ENCODE measurements around the gene GLS. TPM values are rescaled to one million over a fixed set of nuclear protein-coding genes. Genes with fewer than 3 reads are reported as not detected.

Gene GLS
- total RNA-seq, 1 donor from 2014 or later, result 10.2 TPM

DNA sequence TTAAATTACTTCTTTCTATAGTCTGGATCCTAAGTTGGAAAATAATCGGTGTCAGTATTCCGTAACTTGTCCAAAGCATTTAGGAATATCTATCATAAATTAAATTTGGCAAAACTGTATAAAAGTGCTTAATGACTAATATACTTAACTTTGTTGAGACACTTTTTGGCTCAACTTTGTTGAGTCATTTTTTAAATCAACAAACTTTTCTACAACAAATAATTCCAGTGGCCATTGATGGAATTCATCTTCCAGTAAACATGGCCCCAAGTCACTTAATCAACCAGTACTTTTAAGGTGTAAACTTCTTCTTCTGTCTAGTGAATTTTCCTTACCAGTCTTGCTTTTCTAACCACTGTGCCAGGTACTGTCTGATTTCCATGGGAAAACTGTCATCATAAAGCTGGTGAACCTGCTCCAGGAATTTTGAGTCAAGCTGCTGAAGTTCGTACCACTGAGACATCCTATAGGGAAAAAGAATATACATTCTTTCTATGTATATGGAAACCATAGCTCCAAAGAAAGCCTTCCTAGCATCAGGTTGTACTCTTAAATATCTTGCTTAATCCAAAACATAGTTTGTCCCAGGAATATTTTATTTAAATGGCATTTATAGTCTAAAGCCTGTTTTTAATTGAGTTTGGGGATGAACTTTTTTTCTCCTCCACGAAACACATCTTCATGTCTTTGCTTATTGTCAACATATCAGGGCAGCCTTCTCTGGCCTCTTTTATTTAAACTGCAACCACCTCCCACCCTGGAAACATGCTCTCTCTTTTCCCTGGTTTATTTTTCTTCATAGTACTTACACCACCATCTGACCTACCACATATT lies 129.1 kb downstream of the GLS start:
- ATAC-seq, result no peak
- no peak for DNase-seq (ENCODE audit: low spot score)

GRCh38 chr2:191010887-191011885 lies 130.6 kb downstream of the GLS start:
- no peak for DNase-seq (ENCODE audit: low spot score)
- ATAC-seq, result no peak

GRCh38 chr2:191012346-191012745 lies 131.7 kb downstream of the GLS start:
- no peak for ATAC-seq

DNA sequence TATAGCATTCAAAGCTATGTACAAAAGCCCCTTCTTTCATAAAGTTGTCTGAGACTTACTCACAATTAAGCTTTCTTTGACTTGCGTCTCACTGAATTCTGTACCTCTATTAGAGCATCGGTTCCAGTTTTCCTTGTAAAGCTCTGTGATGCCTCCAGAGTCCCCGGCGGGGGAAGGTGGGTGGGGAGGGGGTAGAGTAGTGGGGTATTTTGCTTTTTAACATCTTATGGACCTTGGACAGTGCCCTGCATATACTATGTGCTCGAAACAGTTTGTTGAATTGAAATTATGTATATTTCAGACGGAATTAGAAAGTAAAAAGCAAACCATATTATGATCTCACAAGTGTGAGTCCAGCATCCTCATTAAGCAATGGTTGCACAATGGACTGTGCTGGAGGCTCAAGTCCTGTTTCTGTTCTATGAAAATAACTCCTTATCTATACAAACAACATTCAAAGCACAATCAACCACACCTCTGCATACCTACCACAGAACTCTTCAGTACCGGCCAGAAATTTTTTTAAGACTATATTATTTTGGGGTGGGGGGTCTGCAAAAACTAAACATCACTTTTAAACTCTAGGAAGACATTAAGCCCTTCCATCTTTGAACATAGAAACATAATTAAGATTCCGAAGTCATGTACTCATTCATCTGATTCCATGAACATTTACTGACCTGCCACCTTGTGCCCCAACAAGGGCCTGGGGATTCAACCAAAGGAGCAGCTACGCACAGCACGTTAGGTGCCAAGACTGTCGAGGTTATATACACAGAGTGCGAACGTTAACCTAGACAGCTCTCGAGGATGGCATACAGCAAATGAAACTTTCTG lies 132.4 kb downstream of the GLS start:
- DNase-seq (ENCODE audit: low spot score) (no peak), ATAC-seq (peak; percentile 10)

More at GRCh38 chr2:191012346-191012745, 131.7 kb downstream of the GLS start:
- no peak for DNase-seq (ENCODE audit: low spot score)

DNA sequence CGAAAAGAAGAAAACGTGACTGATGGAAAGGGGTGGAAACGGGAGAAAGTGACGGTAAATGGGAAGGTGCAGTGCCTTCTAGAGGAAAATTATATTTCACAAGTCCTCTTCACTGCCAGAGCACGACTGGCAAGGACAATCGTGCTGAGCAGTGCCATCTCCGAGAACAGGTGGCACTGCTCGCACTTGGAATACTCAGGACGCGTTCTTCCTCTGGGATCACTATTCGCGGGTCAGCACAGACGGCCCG lies 133.0 kb downstream of the GLS start:
- no peak for DNase-seq (ENCODE audit: low spot score)
- ATAC-seq, result no peak

DNA sequence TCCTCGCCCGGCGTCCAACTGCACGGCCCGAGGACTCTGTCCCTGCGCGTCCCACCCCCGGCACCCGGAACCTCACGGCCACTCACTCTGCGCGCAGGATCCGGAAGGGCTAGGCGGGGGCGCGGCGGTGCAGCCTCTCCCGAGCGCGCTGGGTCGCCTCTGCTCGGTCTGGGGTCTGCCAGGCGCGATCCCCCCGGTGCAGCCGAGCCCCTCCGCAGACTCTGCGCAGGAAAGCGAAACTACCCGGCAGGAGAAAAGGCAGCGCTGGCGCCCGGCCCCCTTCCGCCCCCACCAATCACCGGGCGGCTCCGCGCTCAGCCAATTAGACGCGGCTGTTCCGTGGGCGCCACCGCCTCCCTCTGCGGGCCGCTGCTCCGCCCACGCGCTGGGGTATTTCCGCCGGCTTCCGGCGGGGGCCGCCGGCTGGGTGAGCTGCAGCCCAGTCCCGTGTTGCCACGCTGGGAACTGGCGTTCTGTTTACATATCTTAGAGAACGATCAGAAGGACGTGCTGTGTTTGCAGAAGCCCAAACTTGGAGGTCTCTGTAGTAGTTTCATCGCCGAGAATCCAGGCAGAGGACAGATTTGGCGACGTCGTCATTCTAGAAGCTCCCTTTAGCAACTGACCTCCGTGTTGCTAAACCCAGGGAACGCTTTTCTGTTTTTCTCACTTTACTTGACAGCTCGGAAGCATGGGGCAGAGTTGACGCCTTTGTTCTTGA lies 133.5 kb downstream of the GLS start, which contains the start of gene STAT1:
TSS of gene STAT1 (minus strand) at position 240 of the 721 bp plus-strand sequence. CDS start 4,168 bp downstream, outside the sequence.
- DNase-seq (ENCODE audit: low spot score) (peak; percentile 96), ATAC-seq (peak; percentile 97)

- ATAC-seq (no peak), DNase-seq (ENCODE audit: low spot score) (no peak)
Measured at GRCh38 chr2:191014653-191015020, 134.0 kb downstream of the GLS start.

Other genes with a start within 250 kb of the GLS start
- gene NAB1, start 231.7 kb upstream of the GLS start, total RNA-seq, result 27.0 TPM
- 26.1 TPM for gene STAT1, start 133.3 kb downstream of the GLS start, total RNA-seq